H9 (cell line): ENCODE data around the gene KIAA1328. TPM values are rescaled to one million over a fixed set of nuclear protein-coding genes. Genes with fewer than 3 reads are reported as not detected.

Experiments used
- DNase-seq: peaks from one replicate; pipeline ENCODE4 v3.0.0-alpha.2; 2017
- H2AFZ ChIP-seq: one replicate; pipeline ENCODE4 v1.6.1; 2013; ENCODE audit warnings: mild to moderate bottlenecking, low read length, control low read depth, moderate library complexity
- H2AK5ac ChIP-seq: 2 replicates; pipeline ENCODE4 v1.6.1; 2013; ENCODE audit warnings: low read length, control low read depth, mixed read lengths; ENCODE audit not compliant: insufficient read length
- H2BK120ac ChIP-seq: one replicate; pipeline ENCODE4 v1.6.1; 2013; ENCODE audit warnings: low read depth, mild to moderate bottlenecking, low read length, control low read depth, inconsistent platforms; ENCODE audit not compliant: poor library complexity, severe bottlenecking
- H2BK12ac ChIP-seq: 2 replicates; pipeline ENCODE4 v1.6.1; 2013; ENCODE audit warnings: low read length, control low read depth, mixed read lengths, low read depth; ENCODE audit not compliant: insufficient read length
- H2BK15ac ChIP-seq: 2 replicates; pipeline ENCODE4 v1.6.1; 2013; ENCODE audit warnings: low read depth, low read length, control low read depth
- H2BK20ac ChIP-seq: one replicate; pipeline ENCODE4 v1.6.1; 2013; ENCODE audit warnings: low read depth, mild to moderate bottlenecking, low read length, control low read depth, inconsistent platforms; ENCODE audit not compliant: poor library complexity, severe bottlenecking
- H2BK5ac ChIP-seq: 2 replicates; pipeline ENCODE4 v1.6.1; 2013; ENCODE audit warnings: low read length, control low read depth, mixed read lengths; ENCODE audit not compliant: insufficient read length
- H3K14ac ChIP-seq: 2 replicates; pipeline ENCODE4 v1.6.1; 2013; ENCODE audit warnings: low read length, control low read depth; ENCODE audit not compliant: insufficient read depth
- H3K18ac ChIP-seq: 2 replicates; pipeline ENCODE4 v1.6.1; 2013; ENCODE audit warnings: low read depth, mild to moderate bottlenecking, mixed read lengths, low read length, control low read depth; ENCODE audit not compliant: insufficient read length
- H3K23ac ChIP-seq: 2 replicates; pipeline ENCODE4 v1.6.1; 2013; ENCODE audit warnings: low read length, control low read depth, mixed read lengths, low read depth; ENCODE audit not compliant: insufficient read length
- H3K23me2 ChIP-seq: 2 replicates; pipeline ENCODE4 v1.6.1; 2013; ENCODE audit warnings: low read depth, mild to moderate bottlenecking, mixed read lengths, low read length, control low read depth; ENCODE audit not compliant: insufficient read length, poor library complexity, severe bottlenecking
- H3K27ac ChIP-seq: 2 replicates; pipeline ENCODE4 v1.5.1; 2013; ENCODE audit warnings: low read length, control low read depth, mixed read lengths, low read depth; ENCODE audit not compliant: insufficient read length
- H3K27me3 ChIP-seq: 2 replicates; pipeline ENCODE4 v1.6.1; 2013; ENCODE audit warnings: low read length, control low read depth, inconsistent platforms; ENCODE audit not compliant: insufficient read depth
- H3K4ac ChIP-seq: 2 replicates; pipeline ENCODE4 v1.6.1; 2013; ENCODE audit warnings: low read depth, mild to moderate bottlenecking, control low read depth, inconsistent platforms, low read length, moderate library complexity
- H3K4me1 ChIP-seq: 2 replicates; pipeline ENCODE4 v1.6.1; 2013; ENCODE audit warnings: low read length, control low read depth, inconsistent platforms; ENCODE audit not compliant: insufficient read depth
- H3K4me2 ChIP-seq: 2 replicates; pipeline ENCODE4 v1.6.1; 2013; ENCODE audit warnings: low read length, control low read depth, mixed read lengths; ENCODE audit not compliant: insufficient read length, insufficient read depth
- H3K56ac ChIP-seq: 2 replicates; pipeline ENCODE4 v1.6.1; 2013; ENCODE audit warnings: low read depth, mild to moderate bottlenecking, mixed read lengths, low read length, control low read depth; ENCODE audit not compliant: insufficient read length
- H3K79me1 ChIP-seq: 2 replicates; pipeline ENCODE4 v1.6.1; 2013; ENCODE audit warnings: low read depth, mild to moderate bottlenecking, moderate library complexity, low read length, control low read depth, inconsistent platforms; ENCODE audit not compliant: insufficient read depth, poor library complexity, severe bottlenecking
- H3K79me2 ChIP-seq: 2 replicates; pipeline ENCODE4 v1.6.1; 2013; ENCODE audit warnings: low read length, control low read depth, inconsistent platforms; ENCODE audit not compliant: insufficient read depth
- H3K9ac ChIP-seq: 2 replicates; pipeline ENCODE4 v1.6.1; 2013; ENCODE audit warnings: low read length, control low read depth, mixed read lengths; ENCODE audit not compliant: insufficient read length; ENCODE audit errors: extremely low read depth
- H3K9me3 ChIP-seq: one replicate; pipeline ENCODE4 v1.6.1; 2013; ENCODE audit warnings: low read depth, low read length, inconsistent platforms; ENCODE audit not compliant: control insufficient read depth
- H3T11ph ChIP-seq: one replicate; pipeline ENCODE4 v1.6.1; 2013; ENCODE audit warnings: mild to moderate bottlenecking, low read length, control low read depth, inconsistent platforms
- H4K20me1 ChIP-seq: one replicate; pipeline ENCODE4 v1.6.1; 2013; ENCODE audit not compliant: control insufficient read depth, insufficient read length, insufficient read depth
- H4K5ac ChIP-seq: 2 replicates; pipeline ENCODE4 v1.6.1; 2013; ENCODE audit warnings: low read depth, mild to moderate bottlenecking, mixed read lengths, low read length, control low read depth; ENCODE audit not compliant: insufficient read length
- H4K8ac ChIP-seq: replicated peaks from 2 replicates; pipeline ENCODE4 v1.6.1; 2013; ENCODE audit warnings: low read length, control low read depth, mixed read lengths, low read depth; ENCODE audit not compliant: insufficient read length
- H4K91ac ChIP-seq: 2 replicates; pipeline ENCODE4 v1.6.1; 2013; ENCODE audit warnings: low read depth, mild to moderate bottlenecking, moderate library complexity, mixed read lengths, low read length, control low read depth; ENCODE audit not compliant: insufficient read length
- H3K27ac Mint-ChIP-seq, 3 experiments: 2 replicates in 2 of 3; 3 replicates in 1 of 3; pipeline ENCODE4 v1.8.0; 2020 to 2021; ENCODE audit warnings: mixed read lengths in 3 of 3, mild to moderate bottlenecking in 1 of 3, moderate library complexity in 1 of 3
- H3K27me3 Mint-ChIP-seq: 2 replicates; pipeline ENCODE4 v1.8.0; 2021; ENCODE audit warnings: low read depth, mild to moderate bottlenecking, moderate library complexity, mixed read lengths
- H3K36me3 Mint-ChIP-seq, 3 experiments: 2 replicates in 2 of 3; 3 replicates in 1 of 3; pipeline ENCODE4 v1.8.0; 2020 to 2021; ENCODE audit warnings: low read depth in 3 of 3, mixed read lengths in 3 of 3; ENCODE audit not compliant: insufficient read depth in 1 of 3
- H3K4me1 Mint-ChIP-seq, 2 experiments: 2 replicates each; pipeline ENCODE4 v1.8.0; 2020; ENCODE audit warnings: mixed read lengths in 2 of 2
- H3K4me3 Mint-ChIP-seq, 2 experiments: 2 replicates in 1 of 2; 3 replicates in 1 of 2; pipeline ENCODE4 v1.8.0; 2020 to 2021; ENCODE audit warnings: mild to moderate bottlenecking in 2 of 2, mixed read lengths in 2 of 2, moderate library complexity in 1 of 2
- H3K9me3 Mint-ChIP-seq, 2 experiments: 2 replicates in 1 of 2; 3 replicates in 1 of 2; pipeline ENCODE4 v1.8.0; 2020; ENCODE audit warnings: mild to moderate bottlenecking in 2 of 2, mixed read lengths in 2 of 2, moderate library complexity in 1 of 2
- WGBS: extraction: QIAGEN DNeasy Blood & Tissue Kit; methylation state at CpG from one replicate; pipeline ENCODE4 v1.1.7; 2013; ENCODE audit warnings: missing lambda C conversion rate, low lambda C conversion rate, mixed read lengths; ENCODE audit not compliant: insufficient read length; ENCODE audit errors: extremely low coverage; 5-methylcytosine and 5-hydroxymethylcytosine counted together
- total RNA-seq: library from RNA; stranded (reverse); gene quantifications from 2 replicates; pipeline ENCODE4 v1.2.1, GENCODE V29; 2021
- TF ChIP-seq, protein P1 (sequence below): fragments of 200-600 bp; sonication (generic); conservative IDR thresholded peaks from 3 replicates; pipeline ENCODE4 v1.8.0; 2021; ENCODE audit warnings: antibody characterized with exemption, mild to moderate bottlenecking

Gene KIAA1328
- total RNA-seq, 1 experiment from 2014 or later, result 4.9 TPM

DNA sequence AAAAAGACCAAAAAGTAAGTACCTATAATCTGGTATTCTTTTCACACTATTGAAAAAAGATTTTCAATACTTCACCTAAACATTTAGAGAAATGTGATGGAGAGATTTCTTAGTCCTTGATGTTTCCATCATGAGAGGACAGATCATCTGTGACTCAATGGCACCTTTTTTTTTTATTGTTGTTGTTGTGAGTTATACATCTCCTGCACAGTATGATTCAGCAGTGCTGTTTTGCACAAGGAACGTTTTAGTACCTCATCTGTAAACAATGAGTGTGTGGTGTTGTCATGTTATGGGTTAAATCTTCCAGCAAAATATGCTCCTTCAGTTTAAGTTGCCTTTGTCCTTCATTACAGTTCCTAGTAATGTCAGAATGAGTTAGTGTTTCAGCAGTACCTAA, 2.2 kb downstream of the KIAA1328 start:
- TF ChIP-seq, protein P1, sequence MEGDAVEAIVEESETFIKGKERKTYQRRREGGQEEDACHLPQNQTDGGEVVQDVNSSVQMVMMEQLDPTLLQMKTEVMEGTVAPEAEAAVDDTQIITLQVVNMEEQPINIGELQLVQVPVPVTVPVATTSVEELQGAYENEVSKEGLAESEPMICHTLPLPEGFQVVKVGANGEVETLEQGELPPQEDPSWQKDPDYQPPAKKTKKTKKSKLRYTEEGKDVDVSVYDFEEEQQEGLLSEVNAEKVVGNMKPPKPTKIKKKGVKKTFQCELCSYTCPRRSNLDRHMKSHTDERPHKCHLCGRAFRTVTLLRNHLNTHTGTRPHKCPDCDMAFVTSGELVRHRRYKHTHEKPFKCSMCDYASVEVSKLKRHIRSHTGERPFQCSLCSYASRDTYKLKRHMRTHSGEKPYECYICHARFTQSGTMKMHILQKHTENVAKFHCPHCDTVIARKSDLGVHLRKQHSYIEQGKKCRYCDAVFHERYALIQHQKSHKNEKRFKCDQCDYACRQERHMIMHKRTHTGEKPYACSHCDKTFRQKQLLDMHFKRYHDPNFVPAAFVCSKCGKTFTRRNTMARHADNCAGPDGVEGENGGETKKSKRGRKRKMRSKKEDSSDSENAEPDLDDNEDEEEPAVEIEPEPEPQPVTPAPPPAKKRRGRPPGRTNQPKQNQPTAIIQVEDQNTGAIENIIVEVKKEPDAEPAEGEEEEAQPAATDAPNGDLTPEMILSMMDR, result no peak
- H3K27me3 Mint-ChIP-seq, result no peaks in the 10 kb centered on the region
- Histone ChIP-seq H3K9ac (no peak overlapping the region), H3K4me1 (no peaks in the 10 kb centered on the region), H4K20me1 (no peaks in the 10 kb centered on the region), H2BK12ac (no peak overlapping the region), H3K79me1 (peaks cover 3% of the 10 kb centered on the region), H3K23me2 (no peaks in the 10 kb centered on the region), H3K18ac (no peak overlapping the region), H4K5ac (no peak overlapping the region), H4K8ac (no peak overlapping the region), H3K27me3 (no peaks in the 10 kb centered on the region), H3K79me2 (no peaks in the 10 kb centered on the region), H3K23ac (no peak overlapping the region), H3K56ac (no peak overlapping the region), H3T11ph (no peak overlapping the region), H2AFZ (no peak overlapping the region), H3K4me2 (no peak overlapping the region), H3K27ac (no peak overlapping the region), H3K4ac (no peak overlapping the region), H3K14ac (no peak overlapping the region), H3K9me3 (no peaks in the 10 kb centered on the region), H2BK20ac (no peak overlapping the region), H2BK15ac (no peak overlapping the region), H2AK5ac (no peak overlapping the region), H4K91ac (no peak overlapping the region), H2BK5ac (no peak overlapping the region), H2BK120ac (no peak overlapping the region)
- no peak overlapping the region for H3K4me3 Mint-ChIP-seq
- no CpG with 5 or more reads among the region's 1 CpG for WGBS
- no peak for DNase-seq
- H3K9me3 Mint-ChIP-seq, result no peaks in the 10 kb centered on the region
- H3K36me3 Mint-ChIP-seq, result peaks cover 5 to 14% (median 5%) of the 10 kb centered on the region in 3 experiments
- no peak overlapping the region for H3K27ac Mint-ChIP-seq
- peaks cover 18 to 20% of the 10 kb centered on the region in 2 experiments for H3K4me1 Mint-ChIP-seq
